Measurements from ENCODE around the gene SH3YL1. TPM values are rescaled to one million over a fixed set of nuclear protein-coding genes. Genes with fewer than 3 reads are reported as not detected.
A peak's percentile ranks its signal among the peaks of the same experiment; 100 is the strongest.

The SH3YL1 gene
- total and polyA plus RNA-seq, 3 experiments from 2014 or later, result 16.6 to 21.8 (median 19.7) TPM

- Histone ChIP-seq H3K4me1 (ENCODE audit: insufficient read depth, low read length) (no peaks in the 10 kb centered on the region), H3K9me3 (ENCODE audit: low read length) (no peaks in the 10 kb centered on the region), H3K27me3 (ENCODE audit: insufficient read depth, low read length, poor library complexity, severe bottlenecking) (no peaks in the 10 kb centered on the region), H3K4me3 (ENCODE audit: low read length) (no peak overlapping the region), H3K27ac (ENCODE audit: low read depth, low read length) (no peak overlapping the region), H3K36me3 (ENCODE audit: insufficient read depth, low read length) (peaks cover 44% of the 10 kb centered on the region)
- no peak overlapping the region for H3K27ac Mint-ChIP-seq
- no peak for DNase-seq
- peaks cover 0 to 8% (median 3%) of the 10 kb centered on the region in 3 donors for H3K4me1 Mint-ChIP-seq
- no peak overlapping the region for H3K4me3 Mint-ChIP-seq
- peaks cover 0 to 78% (median 22%) of the 10 kb centered on the region in 3 donors for H3K36me3 Mint-ChIP-seq
- H3K9me3 Mint-ChIP-seq, result no peaks in the 10 kb centered on the region
- H3K27me3 Mint-ChIP-seq, result no peaks in the 10 kb centered on the region
- ChIA-PET CTCF (no interaction called here), POLR2A (no interaction called here)
Measured at GRCh38 chr2:279366-279765, 15.5 kb upstream of the SH3YL1 start.

- no peaks in the 10 kb centered on the region for H3K4me1 ChIP-seq (ENCODE audit: insufficient read depth, low read length)
- POLR2A ChIA-PET, result no interaction called here
- no peak overlapping the region for H3K27ac ChIP-seq (ENCODE audit: low read depth, low read length)
- Mint-ChIP-seq H3K4me3 (no peak overlapping the region), H3K27me3 (no peaks in the 10 kb centered on the region), H3K4me1 (peaks cover 0 to 8% (median 5%) of the 10 kb centered on the region in 3 donors), H3K36me3 (peaks cover 0 to 83% (median 22%) of the 10 kb centered on the region in 3 donors), H3K9me3 (no peaks in the 10 kb centered on the region), H3K27ac (no peak overlapping the region)
- no peaks in the 10 kb centered on the region for H3K27me3 ChIP-seq (ENCODE audit: insufficient read depth, low read length, poor library complexity, severe bottlenecking)
- peaks cover 48% of the 10 kb centered on the region for H3K36me3 ChIP-seq (ENCODE audit: insufficient read depth, low read length)
- no peak overlapping the region for H3K4me3 ChIP-seq (ENCODE audit: low read length)
- no peak for DNase-seq
- CTCF ChIA-PET, result no interaction called here
- H3K9me3 ChIP-seq (ENCODE audit: low read length), result no peaks in the 10 kb centered on the region
Measured at GRCh38 chr2:278927-279320, 15.1 kb upstream of the SH3YL1 start.

GRCh38 chr2:278312-278926 lies 14.6 kb upstream of the SH3YL1 start:
- Histone ChIP-seq H3K4me3 (ENCODE audit: low read length) (no peak overlapping the region), H3K36me3 (ENCODE audit: insufficient read depth, low read length) (peaks cover 48% of the 10 kb centered on the region), H3K9me3 (ENCODE audit: low read length) (no peaks in the 10 kb centered on the region), H3K4me1 (ENCODE audit: insufficient read depth, low read length) (no peaks in the 10 kb centered on the region), H3K27ac (ENCODE audit: low read depth, low read length) (no peak overlapping the region), H3K27me3 (ENCODE audit: insufficient read depth, low read length, poor library complexity, severe bottlenecking) (no peaks in the 10 kb centered on the region)
- Mint-ChIP-seq H3K4me3 (no peak overlapping the region), H3K36me3 (peaks cover 0 to 85% (median 22%) of the 10 kb centered on the region in 3 donors), H3K4me1 (peaks cover 0 to 8% (median 6%) of the 10 kb centered on the region in 3 donors), H3K27ac (no peak overlapping the region), H3K9me3 (no peaks in the 10 kb centered on the region), H3K27me3 (no peaks in the 10 kb centered on the region)
- no peak for DNase-seq
- ChIA-PET POLR2A (no interaction called here), CTCF (no interaction called here)

- Mint-ChIP-seq H3K4me1 (peaks cover 13 to 32% (median 22%) of the 10 kb centered on the region in 3 donors), H3K4me3 (no peak overlapping the region), H3K27ac (no peak overlapping the region), H3K36me3 (peaks cover 0 to 87% (median 25%) of the 10 kb centered on the region in 3 donors), H3K27me3 (no peaks in the 10 kb centered on the region), H3K9me3 (no peaks in the 10 kb centered on the region)
- ChIA-PET POLR2A (no interaction called here), CTCF (no interaction called here)
- Histone ChIP-seq H3K27ac (ENCODE audit: low read depth, low read length) (no peak overlapping the region), H3K27me3 (ENCODE audit: insufficient read depth, low read length, poor library complexity, severe bottlenecking) (no peaks in the 10 kb centered on the region), H3K36me3 (ENCODE audit: insufficient read depth, low read length) (peaks cover 64% of the 10 kb centered on the region), H3K4me3 (ENCODE audit: low read length) (no peak overlapping the region), H3K9me3 (ENCODE audit: low read length) (no peaks in the 10 kb centered on the region), H3K4me1 (ENCODE audit: insufficient read depth, low read length) (no peaks in the 10 kb centered on the region)
- no peak for DNase-seq
Measured at GRCh38 chr2:275466-275865, 11.6 kb upstream of the SH3YL1 start.

- CTCF ChIA-PET, result interaction anchor here (1.2 kb wide), 1 partner anchor 8 kb away, joined by 3 read pairs; no protein-coding TSS in a partner anchor
- H3K9me3 ChIP-seq (ENCODE audit: low read length), result no peaks in the 10 kb centered on the region
- Mint-ChIP-seq H3K27me3 (no peaks in the 10 kb centered on the region), H3K27ac (peak overlapping the region in 1 of 8 donors; percentile 36), H3K4me3 (no peak overlapping the region), H3K4me1 (peaks cover 23 to 42% (median 31%) of the 10 kb centered on the region in 3 donors), H3K36me3 (peaks cover 0 to 89% (median 21%) of the 10 kb centered on the region in 3 donors), H3K9me3 (no peaks in the 10 kb centered on the region)
- no peak overlapping the region for H3K4me3 ChIP-seq (ENCODE audit: low read length)
- peaks cover 64% of the 10 kb centered on the region for H3K36me3 ChIP-seq (ENCODE audit: insufficient read depth, low read length)
- H3K27me3 ChIP-seq (ENCODE audit: insufficient read depth, low read length, poor library complexity, severe bottlenecking), result no peaks in the 10 kb centered on the region
- H3K27ac ChIP-seq (ENCODE audit: low read depth, low read length), result no peak overlapping the region
- DNase-seq, result no peak
- POLR2A ChIA-PET, result no interaction called here
- peaks cover 7% of the 10 kb centered on the region for H3K4me1 ChIP-seq (ENCODE audit: insufficient read depth, low read length)
Measured at GRCh38 chr2:274503-274902, 10.7 kb upstream of the SH3YL1 start.

GRCh38 chr2:273333-273732 lies 9.5 kb upstream of the SH3YL1 start:
- H3K4me1 Mint-ChIP-seq, result peaks cover 31 to 52% (median 39%) of the 10 kb centered on the region in 3 donors
- no peak overlapping the region for H3K27ac Mint-ChIP-seq
- no peaks in the 10 kb centered on the region for H3K9me3 Mint-ChIP-seq
- POLR2A ChIA-PET, result no interaction called here
- Histone ChIP-seq H3K9me3 (ENCODE audit: low read length) (no peaks in the 10 kb centered on the region), H3K27ac (ENCODE audit: low read depth, low read length) (no peak overlapping the region), H3K4me1 (ENCODE audit: insufficient read depth, low read length) (peaks cover 11% of the 10 kb centered on the region), H3K27me3 (ENCODE audit: insufficient read depth, low read length, poor library complexity, severe bottlenecking) (no peaks in the 10 kb centered on the region), H3K36me3 (ENCODE audit: insufficient read depth, low read length) (peaks cover 56% of the 10 kb centered on the region), H3K4me3 (ENCODE audit: low read length) (no peak overlapping the region)
- CTCF ChIA-PET, result interaction anchor here (1.2 kb wide), 1 partner anchor 9 kb away, joined by 3 read pairs; no protein-coding TSS in a partner anchor
- no peak overlapping the region for H3K4me3 Mint-ChIP-seq
- H3K36me3 Mint-ChIP-seq, result peaks cover 0 to 82% (median 17%) of the 10 kb centered on the region in 3 donors
- no peak for DNase-seq
- no peaks in the 10 kb centered on the region for H3K27me3 Mint-ChIP-seq

- Mint-ChIP-seq H3K27me3 (no peaks in the 10 kb centered on the region), H3K4me3 (no peak overlapping the region)
- POLR2A ChIA-PET, result no interaction called here
Measured at GRCh38 chr2:271917-272316, 8.1 kb upstream of the SH3YL1 start.

GRCh38 chr2:270861-271260 lies 7.0 kb upstream of the SH3YL1 start:
- Histone ChIP-seq H3K9me3 (ENCODE audit: low read length) (no peaks in the 10 kb centered on the region), H3K4me3 (ENCODE audit: low read length) (no peak overlapping the region), H3K27me3 (ENCODE audit: insufficient read depth, low read length, poor library complexity, severe bottlenecking) (no peaks in the 10 kb centered on the region), H3K36me3 (ENCODE audit: insufficient read depth, low read length) (peaks cover 31% of the 10 kb centered on the region), H3K27ac (ENCODE audit: low read depth, low read length) (no peak overlapping the region), H3K4me1 (ENCODE audit: insufficient read depth, low read length) (peaks cover 35% of the 10 kb centered on the region)
- Mint-ChIP-seq H3K27ac (peak overlapping the region in 2 of 8 donors; percentile 11 to 46), H3K4me1 (peaks cover 51 to 76% (median 54%) of the 10 kb centered on the region in 3 donors), H3K27me3 (no peaks in the 10 kb centered on the region), H3K9me3 (no peaks in the 10 kb centered on the region), H3K36me3 (peaks cover 0 to 65% (median 8%) of the 10 kb centered on the region in 3 donors), H3K4me3 (no peak overlapping the region)
- DNase-seq, result no peak
- POLR2A ChIA-PET, result no interaction called here
- CTCF ChIA-PET, result no interaction called here

More at GRCh38 chr2:271917-272316, 8.1 kb upstream of the SH3YL1 start:
- peaks cover 0 to 76% (median 6%) of the 10 kb centered on the region in 3 donors for H3K36me3 Mint-ChIP-seq
- peaks cover 42% of the 10 kb centered on the region for H3K36me3 ChIP-seq (ENCODE audit: insufficient read depth, low read length)
- H3K27ac Mint-ChIP-seq, result peak overlapping the region in 1 of 8 donors; percentile 19
- H3K4me1 Mint-ChIP-seq, result peaks cover 44 to 66% (median 49%) of the 10 kb centered on the region in 3 donors
- H3K4me1 ChIP-seq (ENCODE audit: insufficient read depth, low read length), result peaks cover 25% of the 10 kb centered on the region
- DNase-seq, result no peak
- CTCF ChIA-PET, result no interaction called here
- H3K9me3 ChIP-seq (ENCODE audit: low read length), result no peaks in the 10 kb centered on the region
- H3K27me3 ChIP-seq (ENCODE audit: insufficient read depth, low read length, poor library complexity, severe bottlenecking), result no peaks in the 10 kb centered on the region
- H3K4me3 ChIP-seq (ENCODE audit: low read length), result no peak overlapping the region
- no peak overlapping the region for H3K27ac ChIP-seq (ENCODE audit: low read depth, low read length)
- H3K9me3 Mint-ChIP-seq, result no peaks in the 10 kb centered on the region
